Fibroblast of lung (primary cell): Measurements from ENCODE around the gene PPP1R11. TPM values are rescaled to one million over a fixed set of nuclear protein-coding genes. Genes with fewer than 3 reads are reported as not detected.

Experiments used
- DNase-seq, 2 donors: peaks; one replicate each; pipeline versions ENCODE4 v3.0.0 to v3.0.0-alpha.2; 2010; ENCODE audit warnings: low read depth in 2 of 2
- H2AFZ ChIP-seq: 2 replicates; pipeline ENCODE4 v1.5.1; 2012; ENCODE audit warnings: low read length, control low read depth, inconsistent platforms
- H3K27ac ChIP-seq: 2 replicates; pipeline ENCODE4 v1.5.1; 2011; ENCODE audit warnings: low read length, control low read depth; ENCODE audit not compliant: insufficient read depth
- H3K27me3 ChIP-seq: 2 replicates; pipeline ENCODE4 v1.5.1; 2011; ENCODE audit warnings: mild to moderate bottlenecking, low read length; ENCODE audit not compliant: control insufficient read depth, insufficient read depth
- H3K36me3 ChIP-seq: 2 replicates; pipeline ENCODE4 v1.5.1; 2011; ENCODE audit warnings: low read length; ENCODE audit not compliant: control insufficient read depth, insufficient read depth
- H3K4me1 ChIP-seq: 2 replicates; pipeline ENCODE4 v1.5.1; 2011; ENCODE audit warnings: low read length; ENCODE audit not compliant: control insufficient read depth, insufficient read depth; ENCODE audit errors: extremely low read depth
- H3K4me2 ChIP-seq: 2 replicates; pipeline ENCODE4 v1.5.1; 2011; ENCODE audit warnings: low read length, control low read depth; ENCODE audit not compliant: insufficient read depth; ENCODE audit errors: extremely low read depth
- H3K4me3 ChIP-seq, 4 experiments: fragments of 200-600 bp in 1 of 4; sonication (generic) in 1 of 4; replicated peaks in 1 of 4; 2 replicates each; pipeline ENCODE4 v1.5.1; 2011 to 2016; ENCODE audit warnings: low read length in 4 of 4, low read depth in 3 of 4, mild to moderate bottlenecking in 3 of 4, control low read depth in 2 of 4, inconsistent platforms in 1 of 4, mixed read lengths in 1 of 4; ENCODE audit not compliant: insufficient read depth in 1 of 4; ENCODE audit errors: control extremely low read depth in 1 of 4
- H3K79me2 ChIP-seq: 2 replicates; pipeline ENCODE4 v1.5.1; 2012; ENCODE audit warnings: mild to moderate bottlenecking, low read length, inconsistent platforms; ENCODE audit not compliant: control insufficient read depth, insufficient read depth
- H3K9ac ChIP-seq: 2 replicates; pipeline ENCODE4 v1.5.1; 2011; ENCODE audit warnings: mild to moderate bottlenecking, low read length, control low read depth; ENCODE audit not compliant: insufficient read depth
- H3K9me3 ChIP-seq: 2 replicates; pipeline ENCODE4 v1.5.1; 2012; ENCODE audit warnings: low read depth, low read length; ENCODE audit not compliant: control insufficient read depth, insufficient read depth
- H4K20me1 ChIP-seq: 2 replicates; pipeline ENCODE4 v1.5.1; 2011; ENCODE audit warnings: low read length; ENCODE audit not compliant: control insufficient read depth, insufficient read depth; ENCODE audit errors: extremely low read depth
- CTCF ChIP-seq, 2 donors: IDR thresholded peaks in 1 of 2; conservative IDR thresholded peaks in 1 of 2; 1 replicate in 1 of 2; 2 replicates in 1 of 2; pipeline ENCODE4 v1.5.1; 2011 to 2012; ENCODE audit warnings: low read length in 2 of 2, control low read depth in 1 of 2, inconsistent platforms in 1 of 2, low read depth in 1 of 2, mild to moderate bottlenecking in 1 of 2
- EZH2 ChIP-seq: IDR thresholded peaks from 2 replicates; pipeline ENCODE4 v1.5.1; 2012; ENCODE audit warnings: low read length, control low read depth, mild to moderate bottlenecking; ENCODE audit errors: missing control alignments
- polyA plus RNA-seq, 2 donors: library from polyadenylated mRNA; depleted of rRNA in 1 of 2; stranded (reverse) in 1 of 2; unstranded in 1 of 2; fragments of >200 nt; gene quantifications; 2 replicates each; pipeline ENCODE4 v1.2.1, GENCODE V29; 2011 to 2012; ENCODE audit warnings: missing spikeins in 1 of 2
- total RNA-seq: library from RNA; depleted of rRNA; stranded (reverse); fragments of >200 nt; gene quantifications from 2 replicates; pipeline ENCODE4 v1.2.1, GENCODE V29; 2014

PPP1R11 gene
- total and polyA plus RNA-seq, 2 donors (not counting 1 experiment from before 2014, with no cell fraction given) = 16.8 to 53.6 TPM

GRCh38 chr6:30096829-30097228 lies 29.8 kb downstream of the PPP1R11 start:
- Histone ChIP-seq H3K9me3 (no peaks in the 10 kb centered on the region), H4K20me1 (no peaks in the 10 kb centered on the region), H3K4me3 (no peak overlapping the region), H3K27me3 (peaks cover 39% of the 10 kb centered on the region), H3K36me3 (no peaks in the 10 kb centered on the region), H3K27ac (no peak overlapping the region), H3K4me1 (peaks cover 6% of the 10 kb centered on the region), H3K9ac (no peak overlapping the region), H3K4me2 (no peak overlapping the region), H3K79me2 (no peaks in the 10 kb centered on the region), H2AFZ (no peak overlapping the region)
- TF ChIP-seq CTCF (conservative IDR thresholded peaks at IDR 0.05 in 1 of 2, IDR thresholded peaks at IDR 0.05 in 1 of 2; ENCODE audit: low read depth in 1 of 2, low read length in 2 of 2) = no peak
- TF ChIP-seq EZH2 = no peak
- DNase-seq = no peak

GRCh38 chr6:30097902-30098768 lies 31.1 kb downstream of the PPP1R11 start:
- H3K27me3 ChIP-seq = peaks cover 39% of the 10 kb centered on the region
- H4K20me1 ChIP-seq = no peaks in the 10 kb centered on the region
- no peak overlapping the region for H3K4me3 ChIP-seq
- no peak overlapping the region for H2AFZ ChIP-seq
- no peak overlapping the region for H3K4me2 ChIP-seq
- no peak overlapping the region for H3K27ac ChIP-seq
- peaks cover 3% of the 10 kb centered on the region for H3K4me1 ChIP-seq
- H3K79me2 ChIP-seq = no peaks in the 10 kb centered on the region
- H3K9me3 ChIP-seq = no peaks in the 10 kb centered on the region
- TF ChIP-seq CTCF (conservative IDR thresholded peaks at IDR 0.05 in 1 of 2, IDR thresholded peaks at IDR 0.05 in 1 of 2; ENCODE audit: low read depth in 1 of 2, low read length in 2 of 2) (no peak), EZH2 (no peak)
- no peak for DNase-seq
- no peak overlapping the region for H3K9ac ChIP-seq
- no peaks in the 10 kb centered on the region for H3K36me3 ChIP-seq

- H3K9ac ChIP-seq = no peak overlapping the region
- H3K4me2 ChIP-seq = peak overlapping the region; percentile 73
Observed at GRCh38 chr6:30100154-30100553, 33.2 kb downstream of the PPP1R11 start.

More at GRCh38 chr6:30100154-30100553, 33.2 kb downstream of the PPP1R11 start:
- Histone ChIP-seq H3K9me3 (no peaks in the 10 kb centered on the region), H3K27ac (no peak overlapping the region), H3K27me3 (peaks cover 39% of the 10 kb centered on the region), H3K36me3 (no peaks in the 10 kb centered on the region), H3K4me1 (peaks cover 3% of the 10 kb centered on the region), H2AFZ (no peak overlapping the region), H4K20me1 (no peaks in the 10 kb centered on the region), H3K4me3 (no peak overlapping the region), H3K79me2 (no peaks in the 10 kb centered on the region)
- DNase-seq = no peak
- TF ChIP-seq EZH2 (no peak), CTCF (conservative IDR thresholded peaks at IDR 0.05 in 1 of 2, IDR thresholded peaks at IDR 0.05 in 1 of 2; ENCODE audit: low read depth in 1 of 2, low read length in 2 of 2) (no peak)
